Thyroid gland (tissue), 4 donors: Measurements from ENCODE around the gene A4GALT.

ENCODE experiments used
- POLR2A ChIP-seq, 2 donors: fragments of 450-650 bp; IDR thresholded peaks; one replicate each; pipeline ENCODE4 v1.6.1; 2017; ENCODE audit warnings: antibody characterized with exemption in 2 of 2, mild to moderate bottlenecking in 2 of 2, moderate library complexity in 1 of 2
- TF ChIP-seq, protein P1 (sequence below), 6 experiments: fragments of 200-600 bp in 3 of 6; fragments of 450-650 bp in 3 of 6; sonication (generic) in 3 of 6; IDR thresholded peaks; one replicate each; pipeline ENCODE4 v1.5.1; 2016 to 2019; ENCODE audit warnings: antibody characterized with exemption in 6 of 6, mild to moderate bottlenecking in 2 of 6, inconsistent platforms in 1 of 6, moderate library complexity in 1 of 6

DNA sequence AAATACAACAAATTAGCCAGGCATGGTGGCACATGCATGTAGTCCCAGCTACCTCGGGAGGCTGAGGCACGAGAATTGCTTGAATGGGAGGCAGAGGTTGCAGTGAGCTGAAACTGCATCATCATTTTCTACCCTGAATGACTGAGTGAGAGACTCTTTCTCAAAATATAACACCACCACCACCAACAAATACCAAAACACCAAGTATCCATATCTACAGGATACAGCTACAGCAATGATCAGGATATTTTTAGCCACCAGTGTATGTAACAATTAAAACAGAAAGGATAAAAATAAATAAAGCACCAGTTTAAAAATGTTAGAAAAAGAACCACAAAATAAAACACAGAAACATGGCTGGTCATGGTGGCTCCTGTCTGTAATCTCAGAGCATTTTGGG lies 13.2 kb downstream of the A4GALT start:
- TF ChIP-seq, protein P1, sequence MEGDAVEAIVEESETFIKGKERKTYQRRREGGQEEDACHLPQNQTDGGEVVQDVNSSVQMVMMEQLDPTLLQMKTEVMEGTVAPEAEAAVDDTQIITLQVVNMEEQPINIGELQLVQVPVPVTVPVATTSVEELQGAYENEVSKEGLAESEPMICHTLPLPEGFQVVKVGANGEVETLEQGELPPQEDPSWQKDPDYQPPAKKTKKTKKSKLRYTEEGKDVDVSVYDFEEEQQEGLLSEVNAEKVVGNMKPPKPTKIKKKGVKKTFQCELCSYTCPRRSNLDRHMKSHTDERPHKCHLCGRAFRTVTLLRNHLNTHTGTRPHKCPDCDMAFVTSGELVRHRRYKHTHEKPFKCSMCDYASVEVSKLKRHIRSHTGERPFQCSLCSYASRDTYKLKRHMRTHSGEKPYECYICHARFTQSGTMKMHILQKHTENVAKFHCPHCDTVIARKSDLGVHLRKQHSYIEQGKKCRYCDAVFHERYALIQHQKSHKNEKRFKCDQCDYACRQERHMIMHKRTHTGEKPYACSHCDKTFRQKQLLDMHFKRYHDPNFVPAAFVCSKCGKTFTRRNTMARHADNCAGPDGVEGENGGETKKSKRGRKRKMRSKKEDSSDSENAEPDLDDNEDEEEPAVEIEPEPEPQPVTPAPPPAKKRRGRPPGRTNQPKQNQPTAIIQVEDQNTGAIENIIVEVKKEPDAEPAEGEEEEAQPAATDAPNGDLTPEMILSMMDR (IDR thresholded peaks at IDR 0.05) = no peak
- TF ChIP-seq POLR2A (IDR thresholded peaks at IDR 0.05) = no peak
